ENCODE data around the gene PTDSS2. TPM values are rescaled to one million over a fixed set of nuclear protein-coding genes. Genes with fewer than 3 reads are reported as not detected.

Gene PTDSS2
- total and polyA plus RNA-seq, 2 of the 13 experiments (the other 11 are each of a cell fraction or from before 2014, with no cell fraction given): 21.7 to 26.4 TPM

- ChIA-PET POLR2A (no interaction called here), CTCF (ENCODE audit: low intra/inter-chr PET ratio, low total read pairs) (no interaction called here)
- Histone ChIP-seq H3K4me1 (ENCODE audit: insufficient read depth, low read length) (no peaks in the 10 kb centered on the region), H4K20me1 (ENCODE audit: insufficient read depth, low read length) (no peaks in the 10 kb centered on the region), H3K27me3 (ENCODE audit: control insufficient read depth in 1 of 2, insufficient read depth in 2 of 2, low read length in 2 of 2) (no peaks in the 10 kb centered on the region), H3K9ac (ENCODE audit: insufficient read depth, low read depth, low read length) (no peak overlapping the region), H2AFZ (ENCODE audit: low read length) (no peak overlapping the region), H3K27ac (ENCODE audit: extremely low read length, insufficient read depth, low read length) (no peak overlapping the region), H3K79me2 (ENCODE audit: insufficient read depth, low read length) (no peaks in the 10 kb centered on the region), H3K9me3 (ENCODE audit: low read length) (no peaks in the 10 kb centered on the region), H3K36me3 (replicated peaks in 1 of 2; ENCODE audit: control insufficient read depth in 1 of 2, insufficient read depth in 2 of 2, low read length in 2 of 2) (no peaks in the 10 kb centered on the region), H3K4me2 (ENCODE audit: low read depth, low read length) (no peak overlapping the region), H3K4me3 (replicated peaks in 1 of 3; ENCODE audit: insufficient read depth in 1 of 3, low read depth in 2 of 3, low read length in 3 of 3) (no peak overlapping the region)
- FAIRE-seq (no peak), DNase-seq (ENCODE audit: low spot score) (no peak), ATAC-seq (no peak)
- WGBS (ENCODE audit: low lambda C conversion rate): 94% methylated on average over 14 of the region's 17 CpGs
- in situ Hi-C loops (cut with HindIII; ENCODE audit: extremely low pct_ligation_motif_present, low pct_unique_long_range_greater_than_20kb): no loop called here
- intact Hi-C loops (cut with micrococcal nuclease; ENCODE audit: unreplicated experiment): no loop called here
- no TSS peak for BruUV-seq (replicated peaks)
- no peak for TF ChIP-seq WIZ (CRISPR knock-in tag; IDR thresholded peaks at IDR 0.05)
- TF ChIP-seq, protein P1, sequence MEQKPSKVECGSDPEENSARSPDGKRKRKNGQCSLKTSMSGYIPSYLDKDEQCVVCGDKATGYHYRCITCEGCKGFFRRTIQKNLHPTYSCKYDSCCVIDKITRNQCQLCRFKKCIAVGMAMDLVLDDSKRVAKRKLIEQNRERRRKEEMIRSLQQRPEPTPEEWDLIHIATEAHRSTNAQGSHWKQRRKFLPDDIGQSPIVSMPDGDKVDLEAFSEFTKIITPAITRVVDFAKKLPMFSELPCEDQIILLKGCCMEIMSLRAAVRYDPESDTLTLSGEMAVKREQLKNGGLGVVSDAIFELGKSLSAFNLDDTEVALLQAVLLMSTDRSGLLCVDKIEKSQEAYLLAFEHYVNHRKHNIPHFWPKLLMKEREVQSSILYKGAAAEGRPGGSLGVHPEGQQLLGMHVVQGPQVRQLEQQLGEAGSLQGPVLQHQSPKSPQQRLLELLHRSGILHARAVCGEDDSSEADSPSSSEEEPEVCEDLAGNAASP (CRISPR knock-in tag; IDR thresholded peaks at IDR 0.05; ENCODE audit: borderline replicate concordance): no peak
- no peak for TF ChIP-seq ZSCAN20 (CRISPR knock-in tag; IDR thresholded peaks at IDR 0.05; ENCODE audit: borderline replicate concordance)
- no peak for TF ChIP-seq SP1 (IDR thresholded peaks at IDR 0.05)
- TF ChIP-seq SP1 (CRISPR knock-in tag; IDR thresholded peaks at IDR 0.05): no peak
- TF ChIP-seq MYPOP (CRISPR knock-in tag; IDR thresholded peaks at IDR 0.05): no peak
- no peak for TF ChIP-seq ZNF333 (CRISPR knock-in tag; IDR thresholded peaks at IDR 0.05; ENCODE audit: borderline replicate concordance)
- TF ChIP-seq ETV5 (CRISPR knock-in tag; IDR thresholded peaks at IDR 0.05; ENCODE audit: borderline replicate concordance): no peak
- TF ChIP-seq KLF13 (CRISPR knock-in tag; IDR thresholded peaks at IDR 0.05): no peak
- TF ChIP-seq, protein P2, sequence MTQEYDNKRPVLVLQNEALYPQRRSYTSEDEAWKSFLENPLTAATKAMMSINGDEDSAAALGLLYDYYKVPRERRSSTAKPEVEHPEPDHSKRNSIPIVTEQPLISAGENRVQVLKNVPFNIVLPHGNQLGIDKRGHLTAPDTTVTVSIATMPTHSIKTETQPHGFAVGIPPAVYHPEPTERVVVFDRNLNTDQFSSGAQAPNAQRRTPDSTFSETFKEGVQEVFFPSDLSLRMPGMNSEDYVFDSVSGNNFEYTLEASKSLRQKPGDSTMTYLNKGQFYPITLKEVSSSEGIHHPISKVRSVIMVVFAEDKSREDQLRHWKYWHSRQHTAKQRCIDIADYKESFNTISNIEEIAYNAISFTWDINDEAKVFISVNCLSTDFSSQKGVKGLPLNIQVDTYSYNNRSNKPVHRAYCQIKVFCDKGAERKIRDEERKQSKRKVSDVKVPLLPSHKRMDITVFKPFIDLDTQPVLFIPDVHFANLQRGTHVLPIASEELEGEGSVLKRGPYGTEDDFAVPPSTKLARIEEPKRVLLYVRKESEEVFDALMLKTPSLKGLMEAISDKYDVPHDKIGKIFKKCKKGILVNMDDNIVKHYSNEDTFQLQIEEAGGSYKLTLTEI (CRISPR knock-in tag; conservative IDR thresholded peaks at IDR 0.05): no peak
- no peak for TF ChIP-seq ZNF264 (CRISPR knock-in tag; IDR thresholded peaks at IDR 0.05)
- TF ChIP-seq HNRNPLL (IDR thresholded peaks at IDR 0.05; ENCODE audit: low read depth, low read length, poor library complexity, severe bottlenecking): no peak
- TF ChIP-seq NFKBIZ (CRISPR knock-in tag; IDR thresholded peaks at IDR 0.05): no peak
- TF ChIP-seq ZNF382 (CRISPR knock-in tag; IDR thresholded peaks at IDR 0.05; ENCODE audit: borderline replicate concordance): no peak
- no peak for TF ChIP-seq STAT6 (CRISPR knock-in tag; IDR thresholded peaks at IDR 0.05; ENCODE audit: borderline replicate concordance)
- TF ChIP-seq HMGA1 (CRISPR knock-in tag; conservative IDR thresholded peaks at IDR 0.05): no peak
- no peak for TF ChIP-seq SOX5 (CRISPR knock-in tag; IDR thresholded peaks at IDR 0.05; ENCODE audit: borderline replicate concordance)
- TF ChIP-seq TBX2 (CRISPR knock-in tag; IDR thresholded peaks at IDR 0.05; ENCODE audit: borderline replicate concordance): no peak
These were observed 17.0 kb upstream of the PTDSS2 start for GRCh38 chr11:433111-433510.
